ENCODE data around the gene ZSCAN23. TPM values are rescaled to one million over a fixed set of nuclear protein-coding genes. Genes with fewer than 3 reads are reported as not detected.

Gene ZSCAN23
- total RNA-seq: 13.2 TPM

DNA sequence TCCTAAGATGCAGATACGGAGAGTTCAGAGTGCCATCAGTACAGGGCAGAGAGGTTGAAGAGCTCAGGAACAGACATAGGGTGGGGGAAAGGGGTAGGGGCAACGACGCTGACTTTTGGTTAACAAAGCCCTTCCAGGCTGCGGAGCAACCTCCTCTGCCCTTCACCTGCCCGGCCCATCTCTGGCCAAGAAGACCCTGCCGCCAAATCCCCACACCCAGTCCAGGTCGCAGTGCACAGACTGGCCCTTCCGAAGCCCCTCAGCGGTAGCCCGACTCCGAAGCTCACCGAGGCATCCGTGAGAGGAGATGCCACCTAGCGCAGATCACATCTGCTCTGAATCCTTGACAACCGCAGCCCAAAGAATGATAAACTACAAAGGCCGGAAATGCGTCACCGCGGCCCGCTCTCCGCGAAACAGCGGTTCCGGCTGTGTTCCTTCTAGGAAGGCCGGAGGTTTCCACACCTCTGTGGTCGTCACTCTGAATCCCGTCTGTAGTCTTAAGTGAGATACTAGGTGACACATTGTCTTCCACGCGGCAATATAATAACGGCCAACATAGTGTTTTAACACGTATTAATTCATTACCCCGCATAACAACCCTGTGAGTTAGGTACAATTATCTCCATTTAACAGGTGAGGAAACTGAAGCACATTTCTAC lies at the start of gene ZSCAN23:
Gene ZSCAN23, minus strand, starts transcription at position 380 of the 662 bp plus-strand sequence. CDS start 7,225 bp downstream, outside the sequence.

GRCh38 chr6:28399350-28400121 lies 43.8 kb downstream of the ZSCAN23 start, which contains the start of gene ZSCAN12:
TSS of gene ZSCAN12 (minus strand) at chr6:28399747. CDS start at chr6:28398405, 1,342 bp downstream.

Small RNAs within 50 kb of the gene (small RNA-seq; reads per million reads assigned to genes)
- not detected for gene RNU2-45P (ENCODE audit: low replicate concordance)

Other genes starting within 250 kb of the ZSCAN23 start
- 16.6 TPM for gene ZSCAN9, start 218.2 kb downstream of the ZSCAN23 start, total RNA-seq
- gene ZKSCAN4, start 191.2 kb downstream of the ZSCAN23 start, total RNA-seq: 7.6 TPM
- gene NKAPL, start 184.2 kb downstream of the ZSCAN23 start, total RNA-seq: 1.6 TPM
- 31.0 TPM for gene ZSCAN26, start 176.3 kb downstream of the ZSCAN23 start, total RNA-seq
- 6.4 TPM for gene PGBD1, start 161.9 kb downstream of the ZSCAN23 start, total RNA-seq
- gene ZSCAN31, start 107.3 kb downstream of the ZSCAN23 start, total RNA-seq: 8.6 TPM
- gene ZKSCAN3, start 93.5 kb downstream of the ZSCAN23 start, total RNA-seq: 8.6 TPM
- gene ZSCAN12, start 43.7 kb downstream of the ZSCAN23 start, total RNA-seq: 9.8 TPM
- not detected for gene GPX6, start 72.3 kb upstream of the ZSCAN23 start, total RNA-seq
- not detected for gene GPX5, start 82.4 kb upstream of the ZSCAN23 start, total RNA-seq